HG03460 (cell line): ENCODE data around the gene TAF7L.
"Not testable (repeated sequence)": the region's sequence is repeated elsewhere in the genome, so short reads cannot be mapped to it uniquely, and the experiment has no call there.

Experiments
- ATAC-seq: cut with Tn5 transposase; IDR thresholded peaks from one replicate; pipeline ENCODE4 v1.9.1; 2021; ENCODE audit not compliant: unreplicated experiment

The TAF7L gene, protein sequence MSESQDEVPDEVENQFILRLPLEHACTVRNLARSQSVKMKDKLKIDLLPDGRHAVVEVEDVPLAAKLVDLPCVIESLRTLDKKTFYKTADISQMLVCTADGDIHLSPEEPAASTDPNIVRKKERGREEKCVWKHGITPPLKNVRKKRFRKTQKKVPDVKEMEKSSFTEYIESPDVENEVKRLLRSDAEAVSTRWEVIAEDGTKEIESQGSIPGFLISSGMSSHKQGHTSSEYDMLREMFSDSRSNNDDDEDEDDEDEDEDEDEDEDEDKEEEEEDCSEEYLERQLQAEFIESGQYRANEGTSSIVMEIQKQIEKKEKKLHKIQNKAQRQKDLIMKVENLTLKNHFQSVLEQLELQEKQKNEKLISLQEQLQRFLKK

DNA sequence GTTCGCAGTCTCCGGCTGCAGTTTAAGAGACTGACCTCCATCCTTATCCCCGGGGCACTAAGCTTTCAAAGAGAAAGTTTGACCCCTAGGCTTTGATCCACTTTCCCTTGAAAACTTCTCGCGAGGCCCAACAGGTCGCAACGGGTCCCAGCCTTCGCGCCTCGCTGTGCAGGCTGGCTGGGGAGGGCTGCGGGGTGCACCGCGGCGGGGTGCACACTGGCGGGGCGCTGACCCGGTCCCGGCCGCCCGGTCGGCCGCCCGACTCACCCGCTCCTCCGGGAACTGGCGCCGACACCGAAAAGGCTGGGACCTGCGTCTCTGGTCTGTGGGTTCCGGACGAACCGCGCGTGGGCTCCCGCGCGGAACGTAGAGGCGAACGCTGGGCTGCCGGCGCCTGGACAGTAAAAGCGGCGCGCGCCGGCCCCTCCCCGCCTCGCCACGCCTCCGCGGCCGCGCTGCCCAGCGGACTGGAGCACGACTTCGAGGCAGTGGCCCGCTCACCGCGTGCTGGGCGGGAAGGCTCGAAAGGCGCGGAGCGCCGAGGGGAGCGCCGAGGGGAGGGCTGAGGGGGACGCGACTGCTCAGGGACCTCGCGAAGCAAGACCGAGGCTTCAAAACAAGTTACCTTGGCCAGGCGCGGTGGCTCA is at the start of gene TAF7L:
Gene TAF7L, minus strand, starts transcription at position 378 of the 647 bp plus-strand sequence. CDS start 3,791 bp downstream, outside the sequence.
- no peak for ATAC-seq

DNA sequence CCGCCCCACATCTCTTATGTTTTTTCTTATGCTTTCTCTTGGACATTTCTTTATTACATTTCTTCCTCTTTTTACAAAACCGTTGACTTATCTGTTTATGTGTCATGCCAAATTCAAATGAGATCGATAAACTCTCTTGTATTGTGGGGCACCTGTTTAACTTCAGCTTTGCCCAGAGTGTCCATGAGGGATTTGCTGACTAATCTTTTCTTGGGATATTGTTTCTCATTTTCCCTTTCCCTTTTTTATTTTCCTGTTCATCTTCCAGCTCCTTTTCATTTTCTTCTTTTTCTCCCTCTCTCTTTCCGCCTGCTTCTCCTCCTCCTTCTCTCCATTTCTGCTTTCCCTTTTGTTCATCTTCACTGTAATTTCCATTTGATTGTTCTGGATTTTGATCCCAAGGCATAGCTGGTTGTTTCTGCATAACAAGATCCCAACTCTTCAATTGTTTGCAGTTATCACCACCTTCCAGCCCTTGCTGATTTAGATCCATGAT is 46.7 kb upstream of the TAF7L start:
- no peak for ATAC-seq

DNA sequence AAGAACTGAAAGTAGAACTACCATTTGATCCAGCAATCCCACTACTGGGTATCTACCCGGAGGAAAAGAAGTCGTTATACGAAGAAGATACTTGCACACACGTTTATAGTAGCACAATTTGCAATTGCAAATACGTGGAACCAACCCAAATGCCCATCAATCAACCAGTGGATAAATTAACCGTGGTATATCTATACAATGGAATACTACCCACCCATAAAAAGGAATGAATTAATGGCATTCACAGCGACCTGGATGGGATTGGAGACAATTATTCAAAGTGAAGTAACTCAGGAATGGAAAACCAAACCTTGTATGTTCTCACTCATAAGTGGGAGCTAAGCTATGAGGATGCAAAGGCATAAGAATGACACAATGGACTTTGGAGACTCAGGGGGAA is 43.2 kb upstream of the TAF7L start:
- not testable (repeated sequence) for ATAC-seq

DNA sequence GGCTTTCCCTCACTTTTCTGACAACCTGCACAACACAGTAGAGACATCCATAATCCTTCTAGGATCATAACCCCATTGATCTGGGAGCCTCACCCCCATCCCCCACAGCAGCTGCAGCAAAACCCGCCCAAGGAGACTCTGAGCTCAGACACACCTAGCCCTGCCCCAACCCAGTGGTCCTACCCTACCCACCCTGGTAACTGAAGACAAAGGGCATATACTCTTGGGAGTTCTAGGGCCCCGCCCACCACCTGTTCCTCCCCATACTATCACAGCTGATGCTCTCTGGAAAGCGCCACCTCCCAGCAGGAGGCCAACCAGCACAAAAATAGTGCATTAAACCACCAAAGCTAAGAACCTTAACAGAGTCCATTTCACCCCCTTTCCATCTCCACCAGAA is 35.5 kb upstream of the TAF7L start:
- not testable (repeated sequence) for ATAC-seq

DNA sequence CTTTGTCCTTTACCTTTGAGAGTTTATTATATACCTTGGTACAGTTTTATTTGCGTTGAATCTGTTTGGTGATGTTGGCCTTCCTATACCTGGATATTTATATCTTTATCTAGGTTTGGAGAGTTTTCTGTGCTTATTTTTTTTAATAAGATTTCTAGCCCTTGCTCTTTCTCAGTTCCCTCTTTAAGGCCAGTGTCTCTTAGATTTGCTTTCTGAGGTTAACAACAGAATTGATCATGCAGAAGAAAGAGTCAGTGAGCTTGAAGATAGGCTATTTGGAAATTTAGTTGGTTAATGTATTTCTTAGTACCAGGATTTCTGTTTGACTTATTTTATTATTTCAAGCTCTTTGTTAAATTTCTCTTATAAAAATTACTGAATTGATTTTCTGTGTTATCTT is 12.7 kb upstream of the TAF7L start:
- ATAC-seq = no peak

DNA sequence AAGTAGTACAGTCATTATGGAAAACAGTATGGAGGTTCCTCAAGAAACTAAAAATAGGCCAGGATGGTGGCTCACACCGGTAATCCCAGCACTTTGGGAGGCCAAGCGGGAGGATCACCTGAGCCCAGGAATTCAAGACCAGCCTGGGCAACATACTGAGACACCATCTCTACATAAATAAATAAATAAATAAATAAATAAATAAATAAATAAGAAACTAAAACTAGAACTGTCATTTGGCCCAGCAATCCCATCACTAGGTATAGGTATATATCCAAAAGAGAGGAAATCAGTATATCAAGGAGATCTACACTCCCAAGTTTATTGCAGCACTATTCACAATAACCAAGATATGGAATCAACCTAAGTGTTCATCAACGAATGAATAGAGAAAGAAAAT is 4.5 kb upstream of the TAF7L start:
- ATAC-seq = not testable (repeated sequence)

DNA sequence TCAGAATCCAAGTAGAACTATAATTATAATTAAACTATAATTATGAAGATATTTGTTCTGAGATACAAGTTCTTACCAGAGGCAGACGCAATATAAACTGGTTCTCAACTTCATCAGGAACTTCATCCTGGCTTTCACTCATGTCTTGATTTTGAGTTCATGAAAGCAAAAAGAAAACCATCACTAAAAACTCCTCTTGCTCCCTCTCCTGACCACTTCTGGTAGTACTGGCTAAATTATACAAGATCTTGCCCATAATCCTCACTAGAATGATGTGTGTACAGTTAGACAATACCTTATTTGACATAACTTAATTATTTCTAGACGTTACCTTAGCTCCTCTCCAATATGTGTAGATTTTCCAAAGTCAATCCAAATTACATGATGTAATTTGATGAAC is 3.7 kb downstream of the TAF7L start:
- no peak for ATAC-seq

DNA sequence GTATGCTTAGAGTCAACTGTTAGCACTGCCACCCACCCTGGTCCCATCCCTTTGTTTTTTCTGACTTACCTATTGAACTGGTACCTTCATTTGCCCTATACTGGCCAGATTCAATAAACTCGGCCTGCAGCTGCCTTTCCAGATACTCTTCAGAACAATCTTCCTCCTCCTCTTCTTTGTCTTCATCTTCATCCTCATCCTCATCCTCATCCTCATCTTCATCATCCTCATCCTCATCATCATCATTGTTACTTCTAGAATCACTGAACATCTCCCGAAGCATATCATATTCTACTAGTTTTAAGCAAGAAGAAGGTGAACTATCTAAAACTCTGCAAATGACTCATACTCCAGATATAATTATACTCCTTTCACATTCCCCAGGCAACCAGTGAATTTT is 14.9 kb downstream of the TAF7L start:
- no peak for ATAC-seq

DNA sequence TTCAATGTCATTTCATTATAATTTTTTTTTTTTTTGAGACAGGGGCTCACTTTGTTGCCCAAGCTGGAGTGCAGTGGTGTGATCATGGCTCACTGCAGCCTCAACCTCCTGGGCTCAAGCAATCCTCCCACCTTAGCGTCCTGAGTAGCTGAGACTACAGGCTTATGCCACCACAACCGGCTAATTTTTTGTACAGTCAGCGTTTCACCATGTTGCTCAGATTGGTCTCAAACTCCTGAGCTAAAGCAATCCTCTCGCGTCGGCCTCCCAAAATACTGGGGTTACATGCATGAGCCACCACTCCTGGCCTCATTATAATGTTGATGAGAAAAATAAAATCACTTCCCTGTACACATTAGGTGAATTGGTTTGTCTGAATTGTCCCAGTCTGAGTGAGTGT is 16.9 kb downstream of the TAF7L start:
- ATAC-seq = no peak

DNA sequence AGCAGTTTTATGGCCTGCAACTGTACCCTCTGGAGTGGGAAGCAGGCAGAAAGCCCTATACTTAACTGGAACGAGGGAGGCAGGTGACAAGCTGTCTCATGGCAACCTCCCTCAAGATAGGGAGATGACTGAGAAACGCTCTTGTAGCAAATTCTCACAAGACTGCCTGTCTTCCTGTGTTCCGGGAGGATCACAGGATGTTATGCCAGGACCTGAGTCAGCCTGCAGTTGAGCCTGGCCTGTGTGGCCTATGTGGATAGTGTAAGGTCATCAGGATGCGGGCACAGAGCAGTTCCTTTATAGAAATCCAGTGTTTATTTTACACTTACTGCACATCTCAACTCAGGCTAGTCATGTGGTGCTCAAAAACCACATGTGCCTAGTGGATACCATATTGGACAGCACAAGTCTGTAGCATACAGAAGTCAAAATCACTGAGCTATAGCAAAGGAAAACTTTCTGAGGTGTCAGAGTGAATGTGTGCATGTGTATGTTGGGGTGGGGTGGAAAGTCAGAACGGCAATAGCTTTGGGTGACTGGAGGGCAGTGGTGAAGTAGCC is 25.2 kb downstream of the TAF7L start:
- no peak for ATAC-seq

DNA sequence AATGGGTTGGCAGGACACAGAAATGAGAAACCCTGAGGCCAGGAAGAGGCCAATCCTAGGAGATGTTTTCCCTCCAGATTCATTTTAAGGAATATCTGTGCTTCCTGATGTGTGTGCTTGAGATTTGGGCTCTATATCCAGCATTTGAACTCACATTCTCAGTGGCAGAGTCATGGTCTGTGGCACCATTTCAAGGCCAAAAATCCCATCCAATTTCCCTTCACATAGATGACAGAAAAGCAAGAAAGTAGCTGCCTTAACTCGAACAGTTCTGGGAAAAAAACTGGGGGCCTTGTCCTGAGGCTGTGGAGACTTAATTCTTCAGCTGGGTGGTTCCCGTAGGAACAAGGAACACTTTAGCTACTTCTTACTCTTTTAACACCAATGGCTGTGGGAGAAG is 27.4 kb downstream of the TAF7L start:
- ATAC-seq = no peak

DNA sequence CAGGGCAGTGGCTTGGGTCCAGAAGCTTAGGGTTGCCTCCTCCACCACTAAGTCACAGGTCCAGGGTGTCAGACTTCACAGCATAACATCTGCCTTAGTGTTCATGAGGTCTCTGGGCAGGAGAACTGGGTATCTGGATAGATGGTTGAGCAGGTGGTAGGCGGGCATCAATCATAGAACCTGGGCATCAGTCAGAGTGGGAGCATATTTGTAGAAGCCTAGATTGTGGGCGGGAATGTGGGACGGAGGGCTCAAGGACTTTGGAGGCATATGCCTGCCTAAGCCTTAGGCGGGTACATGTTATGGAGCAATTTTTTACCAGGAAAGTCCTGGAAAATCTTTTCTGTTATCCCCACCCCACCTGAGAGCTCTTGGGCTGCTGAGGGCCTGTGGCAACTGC is 28.5 kb downstream of the TAF7L start:
- ATAC-seq = no peak

DNA sequence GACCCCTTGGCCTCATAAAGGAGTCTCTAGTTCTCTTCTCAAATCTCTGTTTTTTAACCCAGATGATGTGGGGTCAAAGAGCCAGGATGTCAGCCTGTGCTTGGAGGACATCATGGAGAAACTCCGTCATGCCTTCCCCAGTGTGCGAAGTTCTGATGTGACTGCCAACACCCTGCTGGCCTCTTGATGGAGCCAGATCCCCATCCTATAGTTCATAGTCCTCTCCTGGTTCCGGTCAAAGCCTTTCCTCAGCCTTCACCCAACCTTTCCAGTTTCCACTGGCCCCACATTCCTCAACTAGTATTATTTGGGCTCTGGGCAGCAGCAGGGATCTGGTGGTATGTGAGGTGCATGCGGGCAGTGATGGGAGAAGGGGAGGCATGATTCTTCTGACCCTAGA is 30.7 kb downstream of the TAF7L start:
- ATAC-seq = no peak

DNA sequence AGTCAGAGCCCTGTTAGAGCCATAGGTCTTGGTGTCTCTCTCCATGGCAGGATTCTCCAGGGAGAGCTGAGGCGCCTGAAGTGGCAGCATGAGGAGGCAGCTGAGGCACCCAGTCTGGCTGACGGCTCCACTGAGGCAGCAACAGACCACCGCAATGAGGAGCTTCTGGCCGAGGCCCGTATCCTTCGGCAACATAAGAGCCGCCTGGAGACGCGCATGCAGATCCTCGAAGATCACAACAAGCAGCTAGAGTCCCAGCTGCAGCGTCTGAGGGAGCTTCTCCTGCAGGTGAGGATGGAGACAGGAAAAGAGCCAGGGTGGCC is 32.9 kb downstream of the TAF7L start:
- ATAC-seq = no peak

DNA sequence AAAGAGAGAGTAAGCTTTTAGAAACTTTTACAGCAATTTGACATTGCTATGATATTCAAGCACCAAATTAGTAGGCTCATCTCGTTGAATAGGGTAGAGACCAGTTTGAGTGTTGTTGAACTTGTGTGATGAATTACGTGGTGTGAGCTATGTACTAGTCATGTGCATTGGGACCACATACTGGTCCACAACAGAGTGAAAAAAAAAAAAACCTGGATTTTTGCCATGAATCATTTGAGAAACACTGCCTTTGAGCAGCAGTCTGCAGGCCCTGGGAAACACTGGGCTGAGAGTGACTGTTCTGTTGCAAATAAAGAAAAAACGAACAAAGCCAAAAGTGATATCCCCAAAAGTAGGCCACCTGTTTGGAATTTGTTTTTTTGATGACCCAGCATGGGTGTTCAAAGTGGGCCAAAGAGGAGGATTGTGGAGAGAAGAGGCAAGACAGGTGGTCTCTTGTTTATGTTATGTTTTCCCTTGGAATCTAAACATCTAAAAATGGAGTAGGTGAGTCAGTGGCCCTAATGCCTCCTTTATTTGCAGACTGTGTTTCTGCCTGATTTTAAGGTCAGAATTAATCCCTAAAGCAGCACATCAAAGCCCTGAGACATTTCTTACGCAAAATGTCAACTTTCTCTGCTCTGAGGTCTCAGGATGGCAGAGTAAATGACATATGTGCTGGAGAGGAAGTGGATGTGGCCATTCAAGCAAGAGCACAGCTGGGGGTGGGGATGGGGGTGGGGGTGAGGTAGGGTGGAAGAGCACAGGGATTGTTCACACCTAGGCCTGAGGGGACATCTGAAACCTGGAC is 33.5 kb downstream of the TAF7L start:
- ATAC-seq = no peak

DNA sequence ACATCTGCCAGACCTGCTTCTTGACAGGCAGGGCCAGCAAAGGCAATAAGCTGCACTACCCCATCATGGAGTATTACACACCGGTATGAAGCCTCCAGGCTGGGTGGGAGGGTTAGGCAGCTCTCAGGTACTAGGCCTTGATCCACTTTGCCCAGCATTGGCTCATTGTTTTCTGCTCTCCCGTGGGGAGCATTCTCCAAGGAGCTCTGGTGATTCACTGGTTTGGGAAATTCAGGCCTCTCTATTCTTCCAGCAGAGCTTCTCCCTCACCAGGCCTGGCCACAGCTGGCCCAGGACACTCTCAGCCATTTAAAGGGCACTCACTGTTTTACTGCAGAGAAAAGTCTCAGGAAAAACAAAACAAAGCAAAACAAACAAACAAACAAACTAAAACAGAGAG is 38.5 kb downstream of the TAF7L start:
- ATAC-seq = no peak

DNA sequence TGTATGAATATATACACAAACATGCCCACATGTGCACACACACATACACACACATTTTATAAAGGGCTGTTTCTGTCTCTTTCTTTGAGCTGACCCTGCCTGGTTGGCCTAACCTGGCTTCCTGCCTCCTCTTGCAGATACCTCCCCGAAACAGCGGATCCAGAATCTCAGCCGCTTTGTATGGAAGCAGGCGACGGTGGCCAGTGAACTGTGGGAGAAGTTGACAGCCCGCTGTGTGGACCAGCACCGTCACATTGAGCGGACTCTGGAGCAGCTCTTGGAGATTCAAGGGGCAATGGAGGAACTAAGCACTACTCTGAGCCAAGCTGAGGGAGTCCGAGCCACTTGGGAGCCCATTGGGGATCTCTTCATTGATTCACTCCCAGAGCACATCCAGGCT is 49.6 kb downstream of the TAF7L start:
- no peak for ATAC-seq

DNA sequence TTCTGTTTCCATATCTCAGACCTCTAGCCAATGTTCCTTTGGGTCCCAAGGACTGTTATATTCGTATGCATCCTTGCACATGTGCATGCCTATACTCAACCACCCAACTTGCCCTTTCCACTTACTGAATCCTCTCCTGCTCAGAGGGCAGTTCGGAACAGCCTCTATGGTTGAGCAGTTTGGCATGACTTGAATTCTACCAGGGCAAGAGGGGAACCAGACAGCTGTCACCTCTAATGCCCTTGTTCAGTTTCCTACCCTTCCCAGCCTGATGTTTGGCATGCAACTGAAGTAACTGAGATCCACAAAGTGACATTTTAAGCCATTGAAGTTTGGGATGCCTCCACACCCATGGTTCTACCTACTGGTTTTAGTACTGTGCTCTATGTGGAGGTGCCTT is 54.1 kb downstream of the TAF7L start:
- ATAC-seq = no peak

DNA sequence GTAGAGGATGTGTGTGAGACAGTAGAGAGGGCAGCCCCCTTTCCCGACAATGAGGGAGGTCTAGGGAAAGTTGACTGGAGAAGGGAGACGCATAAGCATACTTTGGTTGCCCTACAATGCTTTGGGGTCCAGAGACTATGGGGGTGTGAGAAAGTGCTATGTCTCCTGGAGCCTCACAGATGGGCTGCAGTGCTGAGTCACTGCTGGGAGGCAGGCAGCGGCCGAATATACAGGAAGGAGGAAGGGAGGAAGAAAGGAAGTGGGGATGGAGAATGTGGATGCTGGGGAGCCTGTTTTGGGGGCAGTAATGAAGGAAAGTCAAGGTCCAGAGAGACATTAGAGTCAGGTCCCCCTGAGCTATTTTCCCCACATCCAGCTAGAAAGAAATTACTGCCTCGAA is 58.8 kb downstream of the TAF7L start:
- no peak for ATAC-seq

DNA sequence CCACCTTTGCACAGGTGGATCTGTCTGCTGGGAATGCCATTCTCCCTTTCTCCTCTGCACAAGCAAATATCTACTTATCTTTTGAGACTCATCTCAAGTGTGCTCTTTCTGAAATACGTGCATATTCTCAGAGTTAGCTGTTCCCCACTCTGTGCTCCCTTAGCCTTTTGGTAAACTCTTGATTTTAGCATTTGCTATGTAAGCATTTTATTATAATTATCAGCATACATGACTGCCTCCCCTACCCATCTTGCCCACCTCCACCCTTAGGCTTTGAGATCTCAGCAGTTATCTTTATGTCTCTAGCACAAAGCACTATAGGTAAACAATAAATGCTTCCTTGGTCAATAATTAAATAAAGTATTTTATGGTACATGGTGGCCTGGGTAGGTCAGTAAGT is 60.1 kb downstream of the TAF7L start:
- no peak for ATAC-seq

DNA sequence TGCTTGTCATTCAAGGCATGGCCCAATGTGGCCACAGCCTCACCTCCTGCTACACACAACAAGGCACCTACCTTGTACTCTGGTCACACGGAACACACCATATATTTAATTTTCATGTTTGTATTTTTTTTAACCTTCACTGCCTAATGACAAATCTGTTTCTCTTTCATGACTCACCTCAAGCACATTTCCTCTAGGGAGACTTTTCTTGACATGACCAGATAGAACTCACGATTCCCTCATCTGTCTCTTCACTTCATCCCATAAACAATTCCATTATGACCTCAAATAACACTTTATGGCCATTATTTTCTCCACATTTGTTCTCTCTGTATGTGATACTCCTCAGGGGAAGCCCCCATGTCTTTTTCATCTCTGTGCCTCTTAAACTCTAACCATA is 60.5 kb downstream of the TAF7L start:
- ATAC-seq = no peak

DNA sequence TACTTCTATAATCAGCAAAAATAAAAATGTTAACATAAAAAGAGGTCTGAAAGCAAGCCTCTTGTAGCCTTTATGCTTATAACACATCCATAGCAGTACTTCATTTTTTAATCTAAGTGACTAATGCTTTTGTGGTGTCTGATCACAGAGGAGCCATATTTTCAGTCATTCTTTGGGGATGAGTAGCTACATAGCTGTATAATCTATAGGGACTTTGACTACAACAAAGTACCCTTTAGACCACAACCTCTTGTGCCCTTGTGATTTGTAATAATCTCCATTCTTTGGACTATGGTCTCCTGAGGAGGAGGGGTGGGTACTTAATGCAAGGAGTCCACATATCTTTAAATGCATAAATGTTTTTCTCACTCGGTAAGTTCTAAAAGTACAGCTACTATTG is 62.0 kb downstream of the TAF7L start:
- ATAC-seq = no peak
